HepG2 (cell line): ENCODE results near the gene MYO3A. TPM values are rescaled to one million over a fixed set of nuclear protein-coding genes. Genes with fewer than 3 reads are reported as not detected.

Experiments
- ATAC-seq: fragments of 200-7000 bp; cut with Tn5 transposase; 3 replicates; pipeline ENCODE4 v1.9.1; 2020; ENCODE audit warnings: mild to moderate bottlenecking, moderate library complexity
- BruUV-seq: library from RNA; stranded (reverse); fragments of 400-500 nt; replicated peaks from 2 replicates; lab custom pipeline; 2021; lab: Mats Ljungman, UMichigan
- CTCF ChIA-PET: fragments of 300-600 bp; formaldehyde crosslinking; extraction: SDS; loops from one replicate; lab custom pipeline; 2021; ENCODE audit warnings: low total read pairs, inconsistent platforms, low intra/inter-chr PET ratio; lab: Yijun Ruan, JAX
- POLR2A ChIA-PET: fragments of 350-600 bp; sonication (Branson Sonifier 250); formaldehyde crosslinking; loops from one replicate; lab custom pipeline; 2020; ENCODE audit warnings: antibody characterized with exemption, inconsistent platforms; lab: Yijun Ruan, JAX
- DNase-seq: peaks from one replicate; pipeline ENCODE4 v3.0.0-alpha.2; 2015; ENCODE audit warnings: low spot score
- FAIRE-seq: peaks from 3 replicates; lab custom pipeline; 2011; peaks lifted over from hg19 to GRCh38; lab: Jason Lieb, UNC
- H2AFZ ChIP-seq: one replicate; pipeline ENCODE4 v1.6.1; 2011; ENCODE audit warnings: low read length, inconsistent platforms
- H3K27ac ChIP-seq: fragments of 300-600 bp; 3 replicates; pipeline ENCODE4 v1.8.0; 2011; ENCODE audit warnings: mixed run types, mild to moderate bottlenecking, mixed read lengths, low read length, inconsistent platforms; ENCODE audit not compliant: insufficient read depth; ENCODE audit errors: extremely low read length
- H3K27me3 ChIP-seq, 2 experiments: fragments of 200-600 bp in 1 of 2; 2 replicates in 1 of 2; 3 replicates in 1 of 2; pipeline versions ENCODE4 v1.6.0 to v1.8.0; 2011; ENCODE audit warnings: low read length in 2 of 2, mild to moderate bottlenecking in 2 of 2, moderate library complexity in 2 of 2, inconsistent platforms in 1 of 2; ENCODE audit not compliant: insufficient read depth in 2 of 2, control insufficient read depth in 1 of 2
- H3K36me3 ChIP-seq, 2 experiments: fragments of 200-600 bp in 1 of 2; replicated peaks in 1 of 2; 2 replicates in 1 of 2; 3 replicates in 1 of 2; pipeline versions ENCODE4 v1.5.1 to v1.8.0; 2011; ENCODE audit warnings: low read length in 2 of 2, inconsistent platforms in 1 of 2; ENCODE audit not compliant: insufficient read depth in 2 of 2, control insufficient read depth in 1 of 2
- H3K4me1 ChIP-seq: 2 replicates; pipeline ENCODE4 v1.5.1; 2012; ENCODE audit warnings: low read length, inconsistent platforms; ENCODE audit not compliant: insufficient read depth
- H3K4me2 ChIP-seq: 2 replicates; pipeline ENCODE4 v1.6.0; 2011; ENCODE audit warnings: low read depth, low read length, inconsistent platforms
- H3K4me3 ChIP-seq, 3 experiments: fragments of 200-600 bp in 1 of 3; sonication (generic), shearing (Covaris generic) in 1 of 3; replicated peaks in 1 of 3; 2 replicates each; pipeline ENCODE4 v1.5.1; 2011 to 2016; ENCODE audit warnings: low read length in 3 of 3, inconsistent platforms in 2 of 3, low read depth in 2 of 3, mild to moderate bottlenecking in 2 of 3, control low read depth in 1 of 3, mixed read lengths in 1 of 3; ENCODE audit not compliant: insufficient read depth in 1 of 3
- H3K79me2 ChIP-seq: one replicate; pipeline ENCODE4 v1.6.1; 2011; ENCODE audit warnings: low read length, inconsistent platforms; ENCODE audit not compliant: insufficient read depth
- H3K9ac ChIP-seq: 2 replicates; pipeline ENCODE4 v1.6.0; 2011; ENCODE audit warnings: mild to moderate bottlenecking, low read depth, low read length, inconsistent platforms; ENCODE audit not compliant: insufficient read depth
- H3K9me3 ChIP-seq: 2 replicates; pipeline ENCODE4 v1.5.1; 2012; ENCODE audit warnings: mild to moderate bottlenecking, low read length
- H4K20me1 ChIP-seq: 2 replicates; pipeline ENCODE4 v1.6.0; 2011; ENCODE audit warnings: inconsistent platforms, mild to moderate bottlenecking, low read length, moderate library complexity; ENCODE audit not compliant: insufficient read depth
- NCOA2 ChIP-seq: sonication (generic); formaldehyde crosslinking; IDR thresholded peaks from 2 replicates; pipeline ENCODE4 v1.8.0; 2022; ENCODE audit warnings: inconsistent platforms
- ZNF484 ChIP-seq: sonication (generic); formaldehyde crosslinking; IDR thresholded peaks from 2 replicates; pipeline ENCODE4 v1.5.1; 2020; ENCODE audit warnings: mild to moderate bottlenecking, low read depth, missing genetic modification reagents, borderline replicate concordance
- ZNF703 ChIP-seq: sonication (generic); formaldehyde crosslinking; IDR thresholded peaks from 2 replicates; pipeline ENCODE4 v1.5.1; 2020; ENCODE audit warnings: missing genetic modification reagents, mild to moderate bottlenecking, moderate library complexity, borderline replicate concordance
- WGBS: methylation state at CpG from one replicate; pipeline ENCODE4 v1.1.6; 2017; ENCODE audit warnings: low lambda C conversion rate; 5-methylcytosine and 5-hydroxymethylcytosine counted together
- in situ Hi-C: cut with HindIII; loops from 2 replicates; pipeline ENCODE4 v1.10.0; 2017; ENCODE audit warnings: low pct_unique_long_range_greater_than_20kb; ENCODE audit not compliant: extremely low pct_ligation_motif_present
- intact Hi-C: fragments of 100-400 bp; cut with micrococcal nuclease; formaldehyde crosslinking; loops from one replicate; pipeline ENCODE4 v1.10.0; 2022; ENCODE audit not compliant: unreplicated experiment
- polyA plus RNA-seq, 8 experiments: library from polyadenylated mRNA; depleted of rRNA in 3 of 8; stranded (reverse) in 7 of 8; unstranded in 1 of 8; fragments of >200 nt; fragmentation: Illumina TruSeq in 4 of 8; extraction: Trizol in 4 of 8; gene quantifications; 2 replicates each; pipeline versions ENCODE4 v1.2.1 to v1.2.3, GENCODE V29; 2011 to 2016; ENCODE audit warnings: low read depth in 4 of 8, missing spikeins in 1 of 8, mixed read lengths in 1 of 8; ENCODE audit not compliant: insufficient read depth in 1 of 8
- total RNA-seq, 5 experiments: library from RNA; depleted of rRNA; stranded (reverse); fragments of >200 nt; fragmentation: Illumina TruSeq; extraction: Trizol; gene quantifications; 2 replicates each; pipeline ENCODE4 v1.2.3, GENCODE V29; 2016; ENCODE audit warnings: low read depth in 1 of 5
- TF ChIP-seq, protein P1 (sequence below): sonication (generic); formaldehyde crosslinking; IDR thresholded peaks from 2 replicates; pipeline ENCODE4 v1.5.1; 2020; ENCODE audit warnings: missing genetic modification reagents, mild to moderate bottlenecking, borderline replicate concordance

Gene MYO3A
- total and polyA plus RNA-seq, 2 of the 13 experiments (the other 11 are each of a cell fraction or from before 2014, with no cell fraction given), result not detected

GRCh38 chr10:26198119-26198518, 264.1 kb downstream of the MYO3A start:
- no peak for FAIRE-seq
- Histone ChIP-seq H3K27ac (no peak overlapping the region), H3K9me3 (no peaks in the 10 kb centered on the region), H3K36me3 (no peaks in the 10 kb centered on the region), H2AFZ (no peak overlapping the region), H4K20me1 (no peaks in the 10 kb centered on the region), H3K79me2 (no peaks in the 10 kb centered on the region), H3K27me3 (0 out of 5 replicates have a peak, but pooled peaks cover 0 to 8% of the 10 kb centered on the region in 2 experiments), H3K4me2 (no peak overlapping the region), H3K9ac (no peak overlapping the region), H3K4me1 (no peaks in the 10 kb centered on the region), H3K4me3 (no peak overlapping the region)
- no TSS peak for BruUV-seq
- WGBS, result 44% methylated on average over 9 of the region's 9 CpGs
- ChIA-PET POLR2A (no interaction called here), CTCF (no interaction called here)
- intact Hi-C loops, result no loop called here
- DNase-seq, result no peak
- TF ChIP-seq, protein P1, sequence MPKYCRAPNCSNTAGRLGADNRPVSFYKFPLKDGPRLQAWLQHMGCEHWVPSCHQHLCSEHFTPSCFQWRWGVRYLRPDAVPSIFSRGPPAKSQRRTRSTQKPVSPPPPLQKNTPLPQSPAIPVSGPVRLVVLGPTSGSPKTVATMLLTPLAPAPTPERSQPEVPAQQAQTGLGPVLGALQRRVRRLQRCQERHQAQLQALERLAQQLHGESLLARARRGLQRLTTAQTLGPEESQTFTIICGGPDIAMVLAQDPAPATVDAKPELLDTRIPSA, result no peak
- no peak for TF ChIP-seq NCOA2 (CRISPR knock-in tag)
- TF ChIP-seq ZNF484, result no peak
- no peak for ATAC-seq
- in situ Hi-C loops, result no loop called here

DNA sequence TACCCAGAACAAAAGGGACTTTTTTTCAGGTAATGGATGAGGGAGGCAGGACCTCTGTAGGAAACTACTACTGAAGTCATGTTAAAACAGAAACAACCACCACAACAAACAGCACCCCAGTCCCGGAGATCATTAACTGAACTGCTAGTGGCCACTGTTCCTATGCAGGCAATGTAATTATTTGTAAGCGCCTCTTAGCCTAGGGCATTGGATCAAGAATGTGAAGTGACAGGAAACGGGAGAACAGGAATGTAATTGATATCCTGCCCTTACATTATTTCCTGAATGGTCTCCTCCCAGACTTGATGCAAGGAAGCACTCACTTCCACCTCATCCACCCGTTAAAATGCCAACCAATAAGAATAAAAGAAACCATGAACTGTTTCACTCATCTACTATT, 265.8 kb downstream of the MYO3A start:
- no peak overlapping the region for H2AFZ ChIP-seq
- H3K27me3 ChIP-seq, result 0 out of 5 replicates have a peak, but pooled peaks cover 0 to 8% of the 10 kb centered on the region in 2 experiments
- no peaks in the 10 kb centered on the region for H3K9me3 ChIP-seq
- BruUV-seq, result no TSS peak
- DNase-seq (no peak), ATAC-seq (no peak), FAIRE-seq (no peak)
- no peak overlapping the region for H3K27ac ChIP-seq
- TF ChIP-seq ZNF703 (CRISPR knock-in tag), result no peak
- no peaks in the 10 kb centered on the region for H3K79me2 ChIP-seq
- 4% methylated on average over 4 of the region's 4 CpGs for WGBS
- no peaks in the 10 kb centered on the region for H3K4me1 ChIP-seq
- POLR2A ChIA-PET, result no interaction called here
- no peak overlapping the region for H3K4me3 ChIP-seq
- H3K4me2 ChIP-seq, result no peak overlapping the region
- CTCF ChIA-PET, result no interaction called here
- no peaks in the 10 kb centered on the region for H4K20me1 ChIP-seq
- H3K9ac ChIP-seq, result no peak overlapping the region
- in situ Hi-C loops (no loop called here), intact Hi-C loops (no loop called here)
- no peaks in the 10 kb centered on the region for H3K36me3 ChIP-seq
